HG03442 (cell line): Measurements from ENCODE around the gene SMAD2.
"Not testable (repeated sequence)": the region's sequence is repeated elsewhere in the genome, so short reads cannot be mapped to it uniquely, and the experiment has no call there.

Experiments used
- ATAC-seq: cut with Tn5 transposase; IDR thresholded peaks from one replicate; pipeline ENCODE4 v1.9.1; 2021; ENCODE audit warnings: mild to moderate bottlenecking, moderate library complexity; ENCODE audit not compliant: unreplicated experiment

The SMAD2 gene

GRCh38 chr18:47930199-47930930, at the start of gene SMAD2:
Gene SMAD2, minus strand, starts transcription at chr18:47930659. Its CDS starts 33,903 bp downstream, at chr18:47896756.
- peak; percentile 60 for ATAC-seq

- no peak for ATAC-seq
Measured at GRCh38 chr18:47979611-47980200, 49.2 kb upstream of the SMAD2 start.

- no peak for ATAC-seq
Measured at GRCh38 chr18:47978603-47979002, 48.1 kb upstream of the SMAD2 start.

- ATAC-seq = no peak
Measured at GRCh38 chr18:47978141-47978540, 47.7 kb upstream of the SMAD2 start.

GRCh38 chr18:47975701-47976100, 45.2 kb upstream of the SMAD2 start:
- ATAC-seq = no peak

GRCh38 chr18:47975105-47975504, 44.6 kb upstream of the SMAD2 start:
- ATAC-seq = no peak

- ATAC-seq = no peak
Measured at GRCh38 chr18:47970664-47971531, 40.4 kb upstream of the SMAD2 start.

GRCh38 chr18:47969816-47970215, 39.4 kb upstream of the SMAD2 start:
- no peak for ATAC-seq

- ATAC-seq = no peak
Measured at GRCh38 chr18:47968721-47969120, 38.3 kb upstream of the SMAD2 start.

- ATAC-seq = no peak
Measured at GRCh38 chr18:47968006-47968676, 37.7 kb upstream of the SMAD2 start.

GRCh38 chr18:47964053-47964452, 33.6 kb upstream of the SMAD2 start:
- no peak for ATAC-seq

GRCh38 chr18:47961003-47961402, 30.5 kb upstream of the SMAD2 start:
- not testable (repeated sequence) for ATAC-seq

- peak; percentile 77 for ATAC-seq
Measured at GRCh38 chr18:47953471-47953931, 23.0 kb upstream of the SMAD2 start.

- no peak for ATAC-seq
Measured at GRCh38 chr18:47950511-47950910, 20.1 kb upstream of the SMAD2 start.

- no peak for ATAC-seq
Measured at GRCh38 chr18:47949202-47949601, 18.7 kb upstream of the SMAD2 start.

GRCh38 chr18:47946889-47947288, 16.4 kb upstream of the SMAD2 start:
- no peak for ATAC-seq

- ATAC-seq = no peak
Measured at GRCh38 chr18:47944972-47945852, 14.8 kb upstream of the SMAD2 start.

GRCh38 chr18:47936952-47937351, 6.5 kb upstream of the SMAD2 start:
- no peak for ATAC-seq

GRCh38 chr18:47935321-47936055, 5.0 kb upstream of the SMAD2 start:
- no peak for ATAC-seq
